ENCODE results near the gene POMT1.

Gene POMT1

DNA sequence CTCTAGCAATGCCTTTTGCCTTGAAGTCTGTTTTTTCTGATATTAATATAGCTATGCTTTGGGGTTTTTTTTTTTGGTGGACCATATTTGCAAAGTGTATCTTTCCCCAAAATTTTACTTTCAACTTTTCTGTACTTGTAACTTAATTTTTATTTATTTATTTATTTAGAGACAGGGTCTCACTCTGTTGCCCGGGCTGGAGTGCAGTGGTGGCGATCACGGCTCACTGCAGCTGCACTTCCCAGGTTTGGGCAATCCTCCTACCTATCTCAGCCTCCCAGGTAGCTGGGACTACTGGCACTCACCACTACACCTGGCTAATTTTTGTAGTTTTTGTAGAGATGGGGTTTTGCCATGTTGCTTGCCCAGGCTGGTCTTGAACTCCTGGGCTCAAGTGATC is 63.4 kb downstream of the POMT1 start:
- Histone ChIP-seq H3K4me3 (ENCODE audit: low read depth, low read length) (no peak overlapping the region), H2AFZ (no peak overlapping the region), H3K36me3 (ENCODE audit: control insufficient read depth, insufficient read depth, low read length) (no peaks in the 10 kb centered on the region), H3K79me2 (no peaks in the 10 kb centered on the region), H3K9ac (no peak overlapping the region), H3K27me3 (ENCODE audit: control insufficient read depth, insufficient read depth, low read length) (no peaks in the 10 kb centered on the region), H3K9me3 (ENCODE audit: control insufficient read depth, low read length) (no peaks in the 10 kb centered on the region), H3K4me1 (no peaks in the 10 kb centered on the region), H3K4me2 (ENCODE audit: low read length) (no peak overlapping the region), H3K27ac (no peak overlapping the region)
- TF ChIP-seq, protein P1, sequence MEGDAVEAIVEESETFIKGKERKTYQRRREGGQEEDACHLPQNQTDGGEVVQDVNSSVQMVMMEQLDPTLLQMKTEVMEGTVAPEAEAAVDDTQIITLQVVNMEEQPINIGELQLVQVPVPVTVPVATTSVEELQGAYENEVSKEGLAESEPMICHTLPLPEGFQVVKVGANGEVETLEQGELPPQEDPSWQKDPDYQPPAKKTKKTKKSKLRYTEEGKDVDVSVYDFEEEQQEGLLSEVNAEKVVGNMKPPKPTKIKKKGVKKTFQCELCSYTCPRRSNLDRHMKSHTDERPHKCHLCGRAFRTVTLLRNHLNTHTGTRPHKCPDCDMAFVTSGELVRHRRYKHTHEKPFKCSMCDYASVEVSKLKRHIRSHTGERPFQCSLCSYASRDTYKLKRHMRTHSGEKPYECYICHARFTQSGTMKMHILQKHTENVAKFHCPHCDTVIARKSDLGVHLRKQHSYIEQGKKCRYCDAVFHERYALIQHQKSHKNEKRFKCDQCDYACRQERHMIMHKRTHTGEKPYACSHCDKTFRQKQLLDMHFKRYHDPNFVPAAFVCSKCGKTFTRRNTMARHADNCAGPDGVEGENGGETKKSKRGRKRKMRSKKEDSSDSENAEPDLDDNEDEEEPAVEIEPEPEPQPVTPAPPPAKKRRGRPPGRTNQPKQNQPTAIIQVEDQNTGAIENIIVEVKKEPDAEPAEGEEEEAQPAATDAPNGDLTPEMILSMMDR (IDR thresholded peaks at IDR 0.05) = no peak

DNA sequence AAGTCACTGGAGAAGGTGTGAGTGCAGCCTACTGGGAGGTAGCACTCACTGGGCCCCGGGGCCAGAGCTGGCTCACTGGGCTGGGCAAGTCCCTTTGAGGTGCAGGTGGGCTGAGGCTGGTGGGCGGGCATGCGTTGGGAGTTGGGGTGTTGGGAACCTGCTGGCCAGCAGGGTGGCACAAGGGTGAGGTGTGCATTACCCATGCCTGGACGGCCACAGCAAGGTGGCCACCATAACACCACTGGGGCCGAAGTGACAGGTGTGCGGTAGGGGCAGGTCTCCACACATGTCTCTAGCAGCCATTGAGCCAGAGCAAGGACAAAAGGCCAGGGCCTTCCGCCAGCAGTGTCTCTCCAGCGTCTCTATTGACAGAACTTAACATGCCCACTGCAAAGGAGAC is 65.2 kb downstream of the POMT1 start:
- TF ChIP-seq, protein P1 (IDR thresholded peaks at IDR 0.05) = no peak
- no peaks in the 10 kb centered on the region for H3K4me1 ChIP-seq
- no peak overlapping the region for H2AFZ ChIP-seq
- H3K27ac ChIP-seq = no peak overlapping the region
- H3K79me2 ChIP-seq = no peaks in the 10 kb centered on the region
- no peaks in the 10 kb centered on the region for H3K9me3 ChIP-seq (ENCODE audit: control insufficient read depth, low read length)
- H3K4me3 ChIP-seq (ENCODE audit: low read depth, low read length) = no peak overlapping the region
- H3K36me3 ChIP-seq (ENCODE audit: control insufficient read depth, insufficient read depth, low read length) = no peaks in the 10 kb centered on the region
- H3K4me2 ChIP-seq (ENCODE audit: low read length) = no peak overlapping the region
- no peak overlapping the region for H3K9ac ChIP-seq
- H3K27me3 ChIP-seq (ENCODE audit: control insufficient read depth, insufficient read depth, low read length) = no peaks in the 10 kb centered on the region

Data from parathyroid adenoma (tissue), 2 donors.